B cell (primary cell): Measurements from ENCODE around the gene CGNL1. TPM values are rescaled to one million over a fixed set of nuclear protein-coding genes. Genes with fewer than 3 reads are reported as not detected.

Experiments
- ATAC-seq: fragments of 200-7000 bp; cut with Tn5 transposase; one replicate; pipeline ENCODE4 v1.10.0; 2021; ENCODE audit warnings: low read depth, mild to moderate bottlenecking, moderate number of reproducible peaks, moderate library complexity
- CTCF ChIA-PET: fragments of 350-600 bp; sonication (Branson Sonifier 250); formaldehyde crosslinking; loops from one replicate; lab custom pipeline; 2021; ENCODE audit warnings: antibody characterized with exemption, inconsistent platforms; lab: Charles Lee
- POLR2A ChIA-PET: fragments of 350-600 bp; sonication (Branson Sonifier 250); formaldehyde crosslinking; loops from one replicate; lab custom pipeline; 2021; ENCODE audit warnings: antibody characterized with exemption; lab: Charles Lee
- DNase-seq: peaks from one replicate; pipeline ENCODE4 v3.0.0; 2013
- H2AFZ ChIP-seq: 2 replicates; pipeline ENCODE4 v1.6.1; 2012; ENCODE audit warnings: mild to moderate bottlenecking, low read depth, low read length; ENCODE audit not compliant: insufficient read depth, poor library complexity, severe bottlenecking
- H3K27ac ChIP-seq, 2 donors: 1 replicate in 1 of 2; 2 replicates in 1 of 2; pipeline ENCODE4 v1.5.1; 2012 to 2013; ENCODE audit warnings: low read length in 2 of 2, mild to moderate bottlenecking in 2 of 2, moderate library complexity in 1 of 2
- H3K27me3 ChIP-seq, 4 experiments: fragments of 200-600 bp in 1 of 4; sonication (generic) in 1 of 4; replicated peaks in 1 of 4; 1 replicate in 2 of 4; 2 replicates in 2 of 4; pipeline versions ENCODE4 v1.6.1 to v1.7.0; 2013 to 2016; ENCODE audit warnings: low read length in 3 of 4, mild to moderate bottlenecking in 2 of 4, mixed read lengths in 1 of 4, moderate library complexity in 1 of 4; ENCODE audit not compliant: insufficient read depth in 4 of 4, control insufficient read depth in 3 of 4; ENCODE audit errors: control extremely low read depth in 1 of 4
- H3K36me3 ChIP-seq, 2 experiments: replicated peaks in 1 of 2; 1 replicate in 1 of 2; 2 replicates in 1 of 2; pipeline versions ENCODE4 v1.6.1 to v1.7.1; 2013; ENCODE audit warnings: low read length in 1 of 2; ENCODE audit not compliant: insufficient read depth in 2 of 2, control insufficient read depth in 1 of 2; ENCODE audit errors: control extremely low read depth in 1 of 2, extremely low read depth in 1 of 2
- H3K4me1 ChIP-seq, 2 donors: fragments of 200-600 bp in 1 of 2; sonication (generic) in 1 of 2; 1 replicate in 1 of 2; 2 replicates in 1 of 2; pipeline versions ENCODE4 v1.5.1 to v1.6.1; 2013 to 2017; ENCODE audit warnings: low read length in 2 of 2; ENCODE audit not compliant: control insufficient read depth in 2 of 2, insufficient read depth in 2 of 2
- H3K4me2 ChIP-seq: replicated peaks from 2 replicates; pipeline ENCODE3; 2012; ENCODE audit warnings: mild to moderate bottlenecking, low read depth, low read length; ENCODE audit not compliant: poor library complexity, severe bottlenecking
- H3K4me3 ChIP-seq, 5 experiments: fragments of 200-600 bp in 1 of 5; sonication (generic) in 1 of 5; 1 replicate in 3 of 5; 2 replicates in 2 of 5; pipeline versions ENCODE4 v1.5.1 to v1.7.0; 2011 to 2016; ENCODE audit warnings: low read length in 4 of 5, mild to moderate bottlenecking in 4 of 5, low read depth in 2 of 5, control low read depth in 1 of 5, moderate library complexity in 1 of 5; ENCODE audit not compliant: insufficient read depth in 1 of 5; ENCODE audit errors: control extremely low read depth in 1 of 5, extremely low read depth in 1 of 5
- H3K79me2 ChIP-seq: fragments of 200-600 bp; sonication (generic); one replicate; pipeline ENCODE4 v1.6.0; 2016; ENCODE audit warnings: low read length; ENCODE audit not compliant: control insufficient read depth, insufficient read depth
- H3K9ac ChIP-seq: fragments of 200-600 bp; sonication (generic); 2 replicates; pipeline ENCODE4 v1.6.1; 2017; ENCODE audit warnings: mild to moderate bottlenecking, low read length, moderate library complexity
- H3K9me3 ChIP-seq, 3 donors: one replicate each; pipeline versions ENCODE4 v1.6.1 to v1.7.1; 2013; ENCODE audit warnings: low read length in 2 of 3; ENCODE audit not compliant: control insufficient read depth in 2 of 3, insufficient read depth in 1 of 3; ENCODE audit errors: control extremely low read depth in 1 of 3
- H4K20me1 ChIP-seq: 2 replicates; pipeline ENCODE4 v1.6.0; 2012; ENCODE audit warnings: mild to moderate bottlenecking, low read length; ENCODE audit not compliant: insufficient read depth, control insufficient read depth, poor library complexity, severe bottlenecking
- H3K27ac Mint-ChIP-seq: one replicate; pipeline ENCODE4 v1.8.0; 2021; ENCODE audit warnings: mixed read lengths
- H3K27me3 Mint-ChIP-seq: one replicate; pipeline ENCODE4 v1.8.0; 2021; ENCODE audit warnings: mixed read lengths
- H3K4me1 Mint-ChIP-seq: one replicate; pipeline ENCODE4 v1.8.0; 2021; ENCODE audit warnings: mixed read lengths
- H3K4me3 Mint-ChIP-seq: one replicate; pipeline ENCODE4 v1.8.0; 2021; ENCODE audit warnings: mixed read lengths
- H3K9me3 Mint-ChIP-seq: one replicate; pipeline ENCODE4 v1.8.0; 2022; ENCODE audit warnings: mixed read lengths; ENCODE audit not compliant: insufficient read depth
- EZH2 ChIP-seq: IDR thresholded peaks from 2 replicates; pipeline ENCODE4 v1.6.1; 2012; ENCODE audit warnings: borderline replicate concordance, low read depth, mild to moderate bottlenecking, moderate library complexity, low read length; ENCODE audit not compliant: insufficient read depth, poor library complexity, severe bottlenecking
- WGBS: methylation state at CpG from one replicate; pipeline ENCODE4 v1.1.5; 2013; ENCODE audit warnings: missing lambda C conversion rate; ENCODE audit not compliant: insufficient coverage; 5-methylcytosine and 5-hydroxymethylcytosine counted together
- intact Hi-C: fragments of 100-400 bp; cut with micrococcal nuclease; formaldehyde crosslinking; loops from one replicate; pipeline ENCODE4 v1.10.0; 2022
- polyA plus RNA-seq: library from polyadenylated mRNA; depleted of rRNA; stranded (reverse); fragments of >200 nt; gene quantifications from 2 replicates; pipeline ENCODE4 v1.2.3, GENCODE V29; 2012
- total RNA-seq, 2 donors: library from RNA; stranded (reverse); fragments of 120-200 nt in 1 of 2; gene quantifications; 1 replicate in 1 of 2; 2 replicates in 1 of 2; pipeline versions ENCODE4 v1.2.3 to v1.2.4, GENCODE V29; 2013 to 2022
- TF ChIP-seq, protein P1 (sequence below): fragments of 200-600 bp; IDR thresholded peaks from one replicate; pipeline ENCODE4 v1.8.0; 2022; ENCODE audit warnings: antibody characterized with exemption, mild to moderate bottlenecking

CGNL1 gene
- total and polyA plus RNA-seq, 2 donors (not counting 1 experiment from before 2014, with no cell fraction given): 0.03 to 0.12 TPM

DNA sequence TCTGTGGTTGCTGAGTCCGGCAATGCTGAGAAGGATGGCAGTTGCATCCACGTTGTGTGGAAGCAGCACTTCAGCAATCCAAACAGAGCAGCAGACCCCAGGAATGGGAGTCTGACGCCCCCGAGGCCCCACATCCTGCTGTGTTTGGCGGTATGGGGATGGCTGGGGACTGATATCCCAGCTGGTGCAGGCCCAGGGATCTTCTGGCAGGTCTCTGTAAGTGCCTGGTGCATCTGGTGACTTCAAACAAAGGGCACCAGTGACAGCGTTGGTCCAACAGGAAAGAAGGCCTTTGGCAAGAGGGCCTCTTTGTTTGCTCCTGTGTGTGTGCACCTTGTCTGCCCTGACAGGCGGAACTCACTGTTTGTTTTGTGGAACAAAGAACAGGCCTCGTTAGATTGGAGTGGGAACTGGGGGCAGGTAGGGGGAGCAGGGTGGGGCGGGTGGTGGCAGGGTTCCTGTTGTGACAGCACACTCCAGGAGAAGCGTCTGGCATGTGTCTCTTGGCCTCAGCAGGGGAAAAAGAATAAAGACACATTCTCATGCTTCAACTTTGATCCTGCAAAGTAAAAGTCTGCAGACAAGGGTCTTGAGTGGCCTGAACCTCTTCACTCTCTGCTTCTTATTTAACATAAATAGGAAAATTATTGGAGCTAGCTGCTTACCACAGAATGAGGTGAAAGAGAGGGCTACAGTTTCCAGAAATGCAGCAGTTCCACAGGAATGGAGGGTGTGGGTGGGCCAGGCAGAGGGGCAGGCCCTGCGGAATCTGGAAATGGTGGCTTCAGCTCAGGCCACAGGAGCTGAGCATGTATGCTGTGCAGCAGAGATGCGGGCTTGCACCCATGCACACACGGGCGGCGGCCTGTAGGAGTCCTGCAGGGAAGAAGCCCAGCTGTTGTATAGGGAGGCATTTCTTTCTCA is 120.9 kb downstream of the CGNL1 start:
- Histone ChIP-seq H2AFZ (no peak overlapping the region), H3K79me2 (no peaks in the 10 kb centered on the region), H4K20me1 (no peaks in the 10 kb centered on the region), H3K4me2 (no peak overlapping the region), H3K9me3 (peaks cover 0 to 3% (median 0%) of the 10 kb centered on the region in 3 donors), H3K36me3 (no peaks in the 10 kb centered on the region), H3K4me3 (no peak overlapping the region), H3K27ac (no peak overlapping the region), H3K27me3 (peaks cover 0 to 3% (median 0%) of the 10 kb centered on the region in 4 experiments), H3K4me1 (peaks cover 11 to 14% of the 10 kb centered on the region in 2 donors), H3K9ac (no peak overlapping the region)
- intact Hi-C loops: no loop called here
- H3K27me3 Mint-ChIP-seq: peaks cover 2% of the 10 kb centered on the region
- POLR2A ChIA-PET: no interaction called here
- no peak overlapping the region for H3K4me3 Mint-ChIP-seq
- no peak for DNase-seq
- H3K4me1 Mint-ChIP-seq: peaks cover 23% of the 10 kb centered on the region
- WGBS: 90% methylated on average over 12 of the region's 15 CpGs
- H3K27ac Mint-ChIP-seq: no peak overlapping the region
- ATAC-seq: no peak
- H3K9me3 Mint-ChIP-seq: no peaks in the 10 kb centered on the region
- TF ChIP-seq, protein P1, sequence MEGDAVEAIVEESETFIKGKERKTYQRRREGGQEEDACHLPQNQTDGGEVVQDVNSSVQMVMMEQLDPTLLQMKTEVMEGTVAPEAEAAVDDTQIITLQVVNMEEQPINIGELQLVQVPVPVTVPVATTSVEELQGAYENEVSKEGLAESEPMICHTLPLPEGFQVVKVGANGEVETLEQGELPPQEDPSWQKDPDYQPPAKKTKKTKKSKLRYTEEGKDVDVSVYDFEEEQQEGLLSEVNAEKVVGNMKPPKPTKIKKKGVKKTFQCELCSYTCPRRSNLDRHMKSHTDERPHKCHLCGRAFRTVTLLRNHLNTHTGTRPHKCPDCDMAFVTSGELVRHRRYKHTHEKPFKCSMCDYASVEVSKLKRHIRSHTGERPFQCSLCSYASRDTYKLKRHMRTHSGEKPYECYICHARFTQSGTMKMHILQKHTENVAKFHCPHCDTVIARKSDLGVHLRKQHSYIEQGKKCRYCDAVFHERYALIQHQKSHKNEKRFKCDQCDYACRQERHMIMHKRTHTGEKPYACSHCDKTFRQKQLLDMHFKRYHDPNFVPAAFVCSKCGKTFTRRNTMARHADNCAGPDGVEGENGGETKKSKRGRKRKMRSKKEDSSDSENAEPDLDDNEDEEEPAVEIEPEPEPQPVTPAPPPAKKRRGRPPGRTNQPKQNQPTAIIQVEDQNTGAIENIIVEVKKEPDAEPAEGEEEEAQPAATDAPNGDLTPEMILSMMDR: no peak
- no peak for TF ChIP-seq EZH2
- CTCF ChIA-PET: no interaction called here

DNA sequence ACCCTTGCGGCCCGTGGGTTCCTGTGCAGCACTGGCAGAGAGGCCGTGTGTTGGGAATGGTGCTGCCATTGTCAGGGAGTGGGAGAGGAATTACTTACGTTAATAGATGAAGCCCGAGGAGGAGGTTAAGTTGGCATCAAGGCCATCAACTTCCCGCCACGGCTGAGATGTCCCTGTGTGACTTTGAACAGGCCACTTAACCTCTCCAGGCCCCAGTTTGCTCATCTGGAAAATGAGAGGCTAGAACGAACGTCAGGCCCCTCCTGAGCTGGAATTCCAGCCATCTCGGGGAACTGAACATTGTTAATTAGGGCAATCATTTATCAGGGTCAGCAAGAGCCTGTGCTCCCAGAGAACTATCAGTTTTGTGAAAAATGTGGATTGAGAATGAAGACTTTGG is 124.0 kb downstream of the CGNL1 start:
- CTCF ChIA-PET: no interaction called here
- Histone ChIP-seq H3K9ac (no peak overlapping the region), H3K4me2 (no peak overlapping the region), H3K36me3 (no peaks in the 10 kb centered on the region), H2AFZ (no peak overlapping the region), H3K27me3 (peaks cover 0 to 3% (median 0%) of the 10 kb centered on the region in 4 experiments), H3K4me3 (no peak overlapping the region), H3K9me3 (peaks cover 0 to 3% (median 0%) of the 10 kb centered on the region in 3 donors), H3K27ac (no peak overlapping the region), H4K20me1 (no peaks in the 10 kb centered on the region), H3K79me2 (no peaks in the 10 kb centered on the region), H3K4me1 (peaks cover 3 to 4% of the 10 kb centered on the region in 2 donors)
- POLR2A ChIA-PET: no interaction called here
- 89% methylated on average over 10 of the region's 10 CpGs for WGBS
- Mint-ChIP-seq H3K9me3 (no peaks in the 10 kb centered on the region), H3K27ac (no peak overlapping the region), H3K4me3 (no peak overlapping the region), H3K4me1 (peaks cover 8% of the 10 kb centered on the region), H3K27me3 (peaks cover 2% of the 10 kb centered on the region)
- no peak for ATAC-seq
- no peak for DNase-seq
- TF ChIP-seq, protein P1: no peak
- TF ChIP-seq EZH2: no peak
- intact Hi-C loops: no loop called here
